GM18861 (cell line): ENCODE data around the gene GNAT3.

ENCODE experiments used
- ATAC-seq: cut with Tn5 transposase; IDR thresholded peaks from one replicate; pipeline ENCODE4 v1.9.1; 2021; ENCODE audit not compliant: unreplicated experiment

GNAT3 gene

DNA sequence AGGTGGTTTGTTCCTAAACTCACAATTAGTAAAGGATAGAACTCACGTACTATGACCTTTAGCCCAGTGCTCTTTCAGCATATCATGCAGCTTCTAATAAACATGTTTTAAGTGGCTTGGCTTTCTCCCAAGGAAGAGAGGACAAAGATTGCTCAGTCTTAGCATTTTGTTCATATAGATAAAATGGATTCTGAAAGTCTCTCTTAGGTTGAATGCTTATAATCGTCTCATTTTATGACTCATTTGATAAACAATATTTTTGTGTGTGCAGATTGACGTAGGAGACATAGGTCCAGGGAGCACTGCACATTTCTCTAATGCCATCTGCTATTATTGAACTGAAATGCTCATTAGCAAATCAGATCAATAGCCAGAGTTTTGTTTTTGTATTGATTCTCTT lies 44.8 kb downstream of the GNAT3 start:
- ATAC-seq = no peak

DNA sequence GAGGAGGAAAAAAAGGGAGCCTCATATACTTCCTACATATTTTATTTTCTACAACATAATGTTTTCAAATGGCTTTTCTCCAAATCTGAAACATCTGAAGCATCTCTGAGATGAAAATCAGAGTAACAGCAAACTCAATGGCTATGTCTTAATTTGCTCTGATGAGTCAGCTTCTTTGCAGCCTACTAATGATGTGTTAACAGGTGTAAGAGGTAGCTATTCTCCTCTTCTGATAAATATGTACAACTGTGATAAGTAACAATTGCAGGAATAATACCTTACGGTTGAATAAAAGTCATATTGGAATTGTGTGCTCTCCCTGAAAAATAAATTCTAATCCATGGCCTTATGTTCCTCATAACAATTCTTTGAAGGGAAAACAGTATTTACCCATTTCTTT lies 45.2 kb downstream of the GNAT3 start:
- no peak for ATAC-seq

DNA sequence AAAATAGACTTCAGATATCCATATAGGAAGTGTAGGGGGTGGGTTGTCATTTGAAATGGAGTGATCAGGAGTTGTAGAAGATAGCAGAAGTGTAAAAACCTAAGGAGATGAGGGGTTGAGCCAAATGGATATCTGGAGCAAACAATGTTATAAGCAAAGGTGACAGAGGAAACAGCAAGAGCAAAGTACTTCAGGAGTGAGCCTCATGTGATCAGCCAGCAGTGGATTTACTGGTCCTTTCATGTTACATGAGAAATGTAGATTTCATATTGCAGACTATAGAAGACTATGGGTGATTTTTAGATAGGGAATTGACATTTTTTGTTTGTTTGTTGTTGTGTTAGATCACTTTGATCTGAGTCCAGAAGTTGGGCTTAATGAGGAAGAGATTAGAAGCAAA lies 47.7 kb downstream of the GNAT3 start:
- ATAC-seq = no peak

DNA sequence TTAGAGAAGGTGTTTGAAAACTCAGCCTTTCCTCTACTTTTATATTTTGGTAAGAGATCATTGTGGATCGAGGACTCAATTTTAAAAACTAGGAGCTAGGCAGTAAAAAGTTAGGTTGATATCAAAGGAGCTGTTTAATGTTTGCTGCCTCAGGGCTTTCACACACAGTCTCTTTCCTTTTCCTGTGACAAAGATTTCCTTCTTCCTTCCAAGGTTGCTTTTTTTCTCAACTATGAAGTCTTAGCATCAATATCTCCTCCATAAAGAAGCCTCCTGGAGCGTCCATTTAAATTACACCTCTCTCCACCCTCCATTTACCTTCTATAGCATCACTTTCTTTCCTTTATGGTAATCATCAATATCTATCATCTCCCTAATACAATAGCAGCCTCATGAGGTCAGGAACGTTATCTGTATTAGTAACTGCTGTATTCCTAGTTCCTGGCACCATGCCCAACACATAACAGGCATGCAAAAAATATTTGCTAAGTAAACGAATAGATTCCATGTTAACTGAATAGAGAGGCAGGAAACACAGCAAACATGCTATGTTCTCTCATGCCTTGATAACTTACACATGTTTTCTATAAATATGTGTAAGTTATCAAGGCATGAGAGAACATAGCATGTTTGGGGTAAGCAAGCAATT lies 48.5 kb downstream of the GNAT3 start:
- ATAC-seq = no peak

DNA sequence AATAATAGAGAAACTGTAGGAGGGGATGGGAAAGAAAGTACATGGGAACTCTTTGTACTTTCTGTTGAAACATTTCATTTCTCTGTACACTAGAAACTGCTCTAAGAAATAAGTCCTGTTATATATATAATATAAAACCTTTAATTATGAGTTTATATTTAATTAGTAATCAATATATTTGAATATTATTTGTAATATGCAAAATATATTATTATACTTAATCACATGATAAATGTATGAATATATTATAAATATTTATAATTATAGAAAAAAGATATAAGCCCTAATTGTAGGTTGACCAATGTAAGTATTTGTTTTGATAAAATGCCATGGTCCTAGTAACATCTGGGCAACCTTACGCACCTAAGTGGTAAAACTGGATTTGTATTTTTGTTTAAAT lies 51.0 kb downstream of the GNAT3 start:
- ATAC-seq = no peak

DNA sequence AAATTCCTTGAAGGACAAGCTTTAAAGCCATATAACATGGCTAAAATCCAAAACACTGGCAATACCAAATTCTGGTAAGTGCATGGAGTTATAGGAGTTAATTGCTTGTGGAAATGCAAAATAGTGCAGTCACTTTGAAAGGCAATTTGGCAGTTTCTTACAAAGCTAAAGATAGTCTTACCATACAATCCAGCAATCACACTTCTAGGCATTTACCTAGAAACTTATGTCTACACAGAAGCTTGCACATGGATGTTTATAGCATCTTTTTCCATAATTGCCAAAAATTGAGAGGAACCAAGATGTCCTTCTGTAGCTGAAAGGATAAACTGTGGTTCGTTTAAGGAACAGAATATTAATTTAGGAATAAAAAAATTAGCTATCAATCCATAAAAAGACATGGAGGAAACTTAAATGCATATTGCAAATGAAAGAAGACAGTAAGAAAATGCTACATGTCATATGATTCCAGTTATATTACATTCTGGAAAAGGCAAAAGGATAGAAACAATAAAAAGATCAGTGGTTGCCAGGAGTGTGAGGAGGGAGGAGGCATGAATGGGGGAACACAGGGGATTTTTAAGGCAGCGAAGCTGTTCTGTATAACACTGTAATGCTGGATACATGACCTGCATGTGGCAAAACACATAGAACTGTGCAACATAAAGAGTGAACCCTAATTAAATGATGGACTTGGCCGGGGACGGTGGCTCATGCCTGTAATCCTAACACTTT lies 51.9 kb downstream of the GNAT3 start:
- no peak for ATAC-seq

DNA sequence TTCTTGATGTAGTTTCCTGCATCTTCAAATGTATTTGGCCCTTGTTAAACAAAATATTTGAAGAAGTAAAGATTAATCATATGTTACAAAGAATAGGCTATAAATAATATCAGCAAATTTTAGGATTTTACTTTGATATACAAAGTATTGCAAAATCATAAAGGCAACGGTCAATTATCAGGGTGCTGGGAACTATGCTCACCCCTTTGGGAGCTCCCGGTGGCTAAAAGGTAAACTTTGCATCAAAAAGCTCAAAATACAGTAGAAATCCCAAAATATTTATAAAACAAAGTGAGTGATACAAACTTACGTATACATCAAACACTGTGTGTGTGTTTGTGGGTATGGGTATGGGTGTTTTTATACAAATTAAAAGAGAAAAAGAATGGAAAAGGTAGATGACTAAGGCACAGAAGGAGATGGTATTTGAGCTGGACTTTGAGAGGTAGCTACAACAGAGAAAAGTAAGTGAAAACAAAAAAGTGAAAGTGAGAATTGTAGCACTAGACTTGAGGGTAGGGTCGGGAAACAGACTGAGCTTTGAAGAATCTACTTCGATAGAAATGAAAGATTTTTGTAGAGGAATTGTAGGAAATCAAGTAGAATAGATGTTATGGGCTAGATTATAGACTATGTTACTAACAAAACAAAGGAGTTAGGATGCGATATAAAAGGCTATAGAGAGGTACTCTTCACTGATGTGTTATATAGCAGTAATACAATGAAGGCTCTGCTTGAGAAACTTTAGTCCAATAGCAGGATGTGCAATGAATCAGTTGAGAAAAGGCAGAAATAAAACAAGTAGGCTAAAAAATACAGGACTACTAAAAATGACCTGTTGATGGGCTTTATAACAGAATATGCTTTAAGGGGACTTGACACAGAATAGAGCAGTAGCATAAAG lies 52.8 kb downstream of the GNAT3 start:
- no peak for ATAC-seq

DNA sequence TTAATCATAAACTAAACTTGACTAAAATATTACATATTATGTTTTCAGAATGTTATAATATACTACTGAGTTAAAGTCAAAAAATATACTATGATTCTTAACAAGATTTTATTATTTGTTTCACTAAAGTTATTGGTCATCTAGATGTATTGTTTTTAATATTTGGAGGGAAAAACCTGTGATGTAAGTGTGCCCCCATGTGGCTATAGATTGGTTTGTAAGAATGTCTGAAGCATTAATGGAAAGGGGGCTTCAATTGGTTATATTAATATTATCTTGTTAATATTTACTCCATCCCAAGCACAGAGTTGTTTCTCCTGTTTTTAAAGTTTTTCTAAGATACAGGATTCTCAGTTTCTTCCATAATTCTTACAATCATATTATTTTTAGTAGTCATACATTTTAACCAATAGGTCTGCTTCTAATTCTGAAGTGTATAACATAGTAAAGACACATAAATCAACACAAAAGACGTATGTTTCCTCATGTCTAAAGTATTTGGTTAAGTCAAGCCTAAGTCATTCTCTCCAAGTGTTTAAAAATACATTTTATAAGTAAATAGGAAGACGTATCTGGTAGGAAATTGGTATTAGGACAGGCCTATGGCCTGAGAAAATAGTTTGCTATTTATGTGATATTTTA lies 58.0 kb downstream of the GNAT3 start:
- ATAC-seq = no peak

DNA sequence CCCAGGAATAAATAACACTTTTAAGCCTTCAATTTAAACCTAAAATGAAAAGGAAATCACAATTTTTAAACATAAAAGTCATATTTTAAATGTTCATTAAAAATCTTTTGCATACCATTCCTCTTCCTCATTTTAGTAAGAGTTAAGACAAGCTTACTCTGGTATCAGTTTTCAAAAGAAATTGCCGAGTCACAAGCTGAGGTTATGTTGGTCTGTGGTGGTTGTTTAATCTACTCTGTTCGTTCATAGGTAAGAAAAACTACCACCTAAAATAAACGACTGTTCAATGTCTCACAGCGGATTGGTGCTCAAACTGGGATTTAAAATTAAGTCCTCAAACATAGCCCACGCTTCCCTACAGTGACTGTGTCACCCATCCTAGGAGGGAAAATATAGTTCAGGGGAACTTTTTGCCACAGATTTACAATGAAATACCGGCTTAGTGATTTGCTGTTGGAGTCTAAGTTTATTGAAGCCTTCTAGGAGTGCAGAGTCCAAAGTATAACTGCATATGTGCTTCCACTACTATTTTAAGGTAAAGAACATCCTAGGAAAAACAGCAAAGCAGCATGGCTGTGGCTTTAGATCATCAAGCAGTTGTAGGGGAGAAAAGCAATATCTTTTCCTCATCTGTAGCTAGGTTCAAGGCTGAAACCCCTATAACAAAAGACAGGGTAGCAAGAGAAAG lies 61.1 kb downstream of the GNAT3 start:
- no peak for ATAC-seq

DNA sequence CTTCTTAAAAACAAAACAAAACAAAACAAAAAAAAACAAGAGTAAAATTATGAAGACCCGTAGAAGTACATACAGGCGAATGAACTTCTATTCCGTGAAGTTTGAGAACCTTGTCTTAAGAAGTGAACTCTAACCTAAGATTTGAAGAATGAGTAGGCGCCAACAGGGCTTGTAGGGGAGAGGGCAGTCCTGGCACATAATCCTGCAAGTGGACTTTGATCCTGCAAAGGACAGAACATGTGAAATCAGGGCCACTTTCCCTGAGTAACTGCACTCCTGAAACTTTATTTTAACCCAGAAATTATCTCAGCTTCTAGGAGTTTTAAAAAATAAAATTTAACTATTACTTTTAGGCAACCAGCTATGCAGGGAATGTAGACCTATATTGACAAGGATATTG lies 62.0 kb downstream of the GNAT3 start:
- no peak for ATAC-seq

DNA sequence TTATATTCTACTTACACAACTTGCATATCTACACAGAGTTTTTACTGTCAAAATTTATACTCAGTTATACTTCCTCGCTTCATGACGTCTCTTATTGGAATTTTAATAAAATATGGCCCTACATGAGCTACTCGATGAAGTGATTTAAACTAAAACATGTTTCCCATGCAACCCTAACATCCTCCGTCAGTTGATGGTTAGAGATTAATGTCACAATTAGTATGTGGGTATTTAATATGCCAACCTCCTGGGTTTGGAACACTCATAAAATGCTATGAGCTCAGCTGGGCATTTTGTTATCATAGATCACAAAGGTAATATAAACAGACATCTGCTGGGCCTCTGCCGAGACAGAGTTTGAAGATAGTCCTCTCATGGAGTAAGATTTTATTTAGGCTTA lies 66.5 kb downstream of the GNAT3 start:
- no peak for ATAC-seq

DNA sequence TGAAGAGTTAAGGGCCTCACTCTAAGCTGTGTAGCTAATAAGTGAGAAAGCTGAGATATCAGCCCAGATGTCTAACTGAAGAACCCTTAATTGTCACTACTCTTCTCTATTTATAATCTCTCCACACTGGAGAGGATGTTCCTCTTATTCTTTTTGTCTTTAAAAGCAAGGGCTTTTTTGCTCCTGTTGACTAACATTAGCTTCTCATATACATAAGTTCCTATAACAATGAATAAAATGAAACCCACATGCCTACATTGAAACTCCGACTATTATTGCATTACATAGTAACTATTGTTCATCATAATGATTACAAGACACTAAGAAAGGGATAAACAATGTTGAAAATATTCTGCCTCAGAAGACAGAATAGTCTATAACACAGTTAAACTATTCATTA lies 67.1 kb downstream of the GNAT3 start:
- no peak for ATAC-seq

DNA sequence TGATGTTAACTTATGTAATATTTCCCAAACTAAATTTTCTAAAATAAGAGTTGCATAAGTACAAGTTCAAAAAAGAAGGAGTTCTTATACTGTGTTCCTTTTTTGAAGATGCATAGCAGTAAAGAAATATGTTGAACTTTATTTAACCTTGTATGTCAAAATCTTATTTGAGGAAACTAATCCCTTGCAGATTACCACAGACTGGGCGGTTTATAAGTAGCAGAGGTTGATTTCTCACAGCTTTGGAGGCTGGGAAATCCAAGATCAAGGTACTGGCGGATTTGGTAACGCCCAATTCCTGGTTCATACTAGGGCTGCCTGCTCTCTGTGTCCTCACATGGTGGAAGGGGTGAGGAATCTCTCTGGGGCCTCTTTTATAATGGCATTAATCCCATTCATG lies 68.5 kb downstream of the GNAT3 start:
- no peak for ATAC-seq

DNA sequence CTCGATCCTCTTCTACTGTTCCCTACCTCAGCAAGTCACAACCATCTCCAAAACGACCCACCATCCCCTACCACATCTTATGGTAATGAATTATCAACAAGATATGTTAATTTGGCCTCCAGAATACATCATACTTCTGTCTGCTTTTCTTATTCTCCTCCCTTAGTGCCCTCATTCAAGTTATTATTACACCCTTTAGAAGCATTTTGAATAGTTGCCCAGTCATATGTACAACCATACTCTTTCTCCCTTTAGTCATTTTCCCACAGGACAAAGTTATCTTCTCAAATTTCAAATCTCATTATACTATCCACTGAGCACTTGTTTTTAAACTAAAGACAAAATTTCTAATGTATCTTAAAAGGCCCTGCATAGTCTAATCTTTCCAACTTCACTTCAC lies 71.0 kb downstream of the GNAT3 start:
- ATAC-seq = no peak

DNA sequence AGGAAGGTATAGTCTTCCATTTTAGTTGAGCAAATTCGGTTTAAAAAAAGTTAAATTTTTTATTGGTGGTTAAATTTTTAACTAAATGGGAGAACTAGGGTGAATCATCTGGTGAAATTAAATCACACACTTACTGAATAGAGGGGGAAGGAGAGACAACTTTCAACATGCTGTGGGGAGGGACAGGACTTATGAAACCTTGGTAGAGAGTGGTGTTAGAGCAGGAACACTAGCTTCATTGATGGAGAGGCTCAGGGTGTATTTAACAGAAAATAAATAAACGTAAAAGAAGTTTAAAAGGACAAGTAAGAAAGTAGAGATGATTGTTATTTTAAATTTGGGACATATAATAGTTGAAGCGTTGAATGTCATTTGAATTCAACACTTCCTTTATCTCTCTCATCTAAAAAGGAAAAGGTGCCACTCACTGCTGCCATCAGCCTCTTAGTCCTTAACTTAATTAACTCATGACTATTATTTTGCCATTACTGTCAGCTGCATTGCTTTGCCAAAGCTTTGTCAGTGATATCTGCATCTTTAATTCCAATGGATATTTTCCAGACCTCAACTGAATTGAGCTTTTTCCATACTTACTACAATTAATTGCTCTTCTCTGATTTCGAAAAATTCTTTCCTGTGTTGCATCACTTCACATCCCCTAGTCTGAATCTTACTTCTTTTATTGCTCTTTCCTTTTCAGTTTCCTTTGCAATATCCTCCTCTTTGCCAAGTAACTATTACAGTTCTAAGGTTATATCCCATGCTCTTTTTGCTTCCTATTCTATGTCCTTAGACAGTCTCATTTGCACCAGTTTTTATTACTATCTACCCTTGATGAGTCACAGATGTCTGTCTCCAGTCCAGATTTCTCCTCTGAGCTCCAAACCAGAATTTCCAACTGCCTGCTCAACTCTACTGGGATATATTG lies 71.7 kb downstream of the GNAT3 start:
- no peak for ATAC-seq

DNA sequence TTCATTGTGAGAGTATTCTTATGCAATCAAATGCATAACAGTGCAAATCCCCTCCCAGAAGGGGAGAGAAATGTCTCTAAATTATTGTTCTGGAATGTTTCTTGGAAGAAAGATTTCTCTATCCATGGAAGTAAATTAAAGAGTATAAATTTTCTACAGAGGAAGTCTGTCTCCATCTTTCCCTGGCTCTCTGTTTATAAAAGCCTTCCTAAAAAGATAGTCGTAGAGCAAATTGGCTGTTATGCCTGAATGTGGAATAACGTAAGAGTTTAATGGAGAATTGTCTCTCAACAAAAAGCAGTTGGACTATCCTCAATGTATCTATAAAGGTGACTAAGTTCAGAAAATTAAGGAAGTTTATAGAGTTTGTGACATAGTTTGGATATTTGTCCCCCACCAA lies 76.3 kb downstream of the GNAT3 start:
- no peak for ATAC-seq

DNA sequence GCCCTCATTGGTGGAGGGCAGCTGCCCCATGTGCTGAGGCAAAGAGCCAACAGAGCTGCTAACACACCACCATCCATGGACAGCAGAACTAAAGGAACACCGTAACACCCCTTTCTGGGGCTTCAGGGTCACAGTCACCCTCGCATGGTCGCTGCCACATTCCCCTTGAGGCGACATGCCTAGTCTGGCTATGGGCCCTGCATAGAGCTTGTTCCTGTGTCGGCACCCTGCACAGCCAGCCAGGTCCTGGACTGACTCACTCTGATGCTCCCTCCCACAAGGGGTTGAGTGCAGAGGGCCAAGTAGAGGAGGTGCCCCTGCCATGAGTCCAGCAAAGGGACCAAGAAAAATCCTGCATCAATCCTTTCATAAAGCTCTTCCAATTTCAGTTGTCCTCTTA lies 77.8 kb downstream of the GNAT3 start:
- no peak for ATAC-seq

DNA sequence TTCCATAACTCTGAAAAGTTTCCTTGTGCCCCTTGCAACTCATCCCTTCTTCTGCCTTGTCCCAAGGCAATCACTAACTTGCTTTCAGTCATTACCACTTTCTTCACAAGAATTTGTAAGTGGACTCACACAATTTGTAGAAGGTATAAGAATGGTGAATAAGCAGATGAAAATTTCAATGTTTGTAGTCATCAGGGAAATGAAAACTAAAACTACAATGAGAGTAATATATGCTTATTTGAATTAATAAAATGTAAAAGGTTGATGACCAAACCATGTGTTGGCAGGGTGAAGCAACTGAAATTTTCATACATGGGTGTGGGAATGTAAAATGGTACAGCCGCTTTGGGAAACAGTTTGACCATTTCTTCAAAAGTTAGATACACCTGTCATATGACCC lies 79.7 kb downstream of the GNAT3 start:
- ATAC-seq = no peak

DNA sequence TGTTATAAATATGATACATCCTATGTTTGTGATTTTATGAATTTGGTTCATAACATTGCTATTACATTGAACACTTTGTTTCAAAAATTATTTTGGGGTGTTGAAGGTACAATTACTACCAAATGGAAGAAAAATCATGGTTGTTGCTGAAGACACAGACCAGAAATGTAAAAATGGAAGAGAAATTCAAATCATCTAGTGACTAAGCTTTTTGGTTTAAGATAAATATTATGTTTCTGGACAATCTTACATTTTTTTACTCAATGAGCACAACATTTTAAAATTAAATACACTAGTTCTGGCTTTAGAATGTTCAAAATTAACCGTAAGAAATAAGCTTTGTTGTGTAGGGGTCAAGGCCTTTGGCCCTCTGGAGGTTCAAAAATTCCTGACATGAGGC lies 82.7 kb downstream of the GNAT3 start:
- ATAC-seq = no peak
